ENCODE measurements around the gene RPL36.
"Not testable (repeated sequence)": the region's sequence is repeated elsewhere in the genome, so short reads cannot be mapped to it uniquely, and the experiment has no call there.

Gene RPL36

DNA sequence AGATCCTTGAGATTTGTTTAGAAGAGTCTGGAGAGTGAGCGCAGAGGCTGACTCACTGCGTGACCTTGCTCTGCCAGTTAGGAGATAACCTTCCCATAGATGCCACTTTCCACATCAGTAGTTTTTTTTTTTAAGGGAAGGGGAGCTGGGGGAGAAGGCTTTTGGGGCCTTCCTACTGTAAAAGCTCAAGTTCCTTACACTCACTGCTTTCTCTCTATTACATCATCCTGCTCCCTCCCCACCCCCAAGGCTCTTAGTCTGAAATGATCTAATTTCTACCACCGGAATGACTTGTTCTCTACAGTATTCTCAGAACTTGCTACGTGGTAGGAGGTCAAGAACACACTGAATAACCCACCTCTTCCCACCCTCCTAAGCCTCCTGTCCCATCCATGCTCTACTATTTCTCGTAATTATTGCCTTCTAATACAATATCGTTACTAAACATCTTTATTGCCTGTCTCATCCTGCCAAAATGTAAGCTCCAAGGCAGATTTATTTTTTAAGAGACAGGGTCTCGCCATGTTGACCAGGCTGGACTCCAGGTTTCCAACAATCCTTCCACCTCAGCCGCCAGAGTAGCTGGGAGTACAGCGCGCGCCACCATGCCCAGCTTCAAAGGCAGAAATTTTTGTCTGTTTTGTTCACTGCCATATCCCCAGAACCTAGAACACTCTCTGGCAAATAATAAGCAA, 28.6 kb downstream of the RPL36 start:
- H3K4me2 ChIP-seq, result peak overlapping the region; percentile 89 to 99 (median 97)
- no peak for TF ChIP-seq Cebpa-rat (IDR thresholded peaks at IDR 0.05)
- H4K20me1 ChIP-seq, result peaks cover 26 to 58% (median 54%) of the 10 kb centered on the region in 11 experiments; a peak in 20 of 22 replicates
- H3K4me3 ChIP-seq, result peak overlapping the region; percentile 79 to 100 (median 94)
- H3K27me3 ChIP-seq, result no peaks in the 10 kb centered on the region
- H3K9ac ChIP-seq, result peak overlapping the region; percentile 92 to 99 (median 96)
- H3K4me1 ChIP-seq, result peaks cover 20 to 35% (median 28%) of the 10 kb centered on the region in 10 experiments
- peak overlapping the region; percentile 85 to 99 (median 95) for H3K27ac ChIP-seq
- H3K36me3 ChIP-seq, result peaks cover 14 to 45% (median 32%) of the 10 kb centered on the region in 11 experiments
- H3K9me3 ChIP-seq (replicated peaks in 1 of 11), result no peaks in the 10 kb centered on the region

DNA sequence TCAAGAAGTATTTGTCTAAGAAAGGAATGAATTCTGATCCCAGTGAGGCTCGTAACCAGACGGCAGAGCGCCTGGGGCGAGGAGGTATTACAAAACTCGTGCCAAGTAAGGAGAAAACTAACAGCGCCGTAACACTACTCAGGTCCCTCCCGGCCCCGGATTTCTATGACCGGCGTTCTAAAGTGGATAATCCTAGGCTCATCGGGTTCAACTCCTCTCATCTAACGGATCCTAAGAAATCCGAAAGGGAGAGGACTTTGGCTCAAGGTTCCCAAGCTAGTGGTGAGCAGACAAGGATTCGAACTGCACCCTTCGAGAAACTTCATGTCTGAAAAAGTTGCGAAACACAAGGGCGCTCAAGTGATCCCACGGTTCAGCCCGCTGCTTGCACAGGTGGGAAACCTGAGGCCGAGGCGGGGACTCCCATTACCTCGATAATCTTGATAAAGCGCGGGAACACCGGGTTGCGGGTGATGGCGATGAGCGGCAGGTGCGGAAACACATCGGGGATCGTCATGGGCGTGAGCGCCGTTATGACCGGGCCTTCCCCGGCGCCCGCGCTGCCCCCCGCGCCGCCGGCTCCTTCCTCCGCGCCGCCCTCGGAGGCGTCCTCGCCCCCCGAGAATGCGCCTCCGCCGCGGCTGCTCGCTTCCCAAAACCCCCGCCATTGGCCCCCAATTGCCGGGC, 29.3 kb downstream of the RPL36 start:
- Histone ChIP-seq H3K9me3 (replicated peaks in 1 of 11) (no peaks in the 10 kb centered on the region), H3K36me3 (peaks cover 8 to 38% (median 27%) of the 10 kb centered on the region in 11 experiments; a peak in 20 of 22 replicates), H3K4me2 (peak overlapping the region; percentile 89 to 99 (median 97)), H3K27ac (peak overlapping the region; percentile 85 to 99 (median 95)), H4K20me1 (peaks cover 19 to 51% (median 47%) of the 10 kb centered on the region in 11 experiments; a peak in 20 of 22 replicates), H3K9ac (peak overlapping the region; percentile 92 to 99 (median 96)), H3K4me1 (peaks cover 20 to 35% (median 28%) of the 10 kb centered on the region in 10 experiments), H3K27me3 (no peaks in the 10 kb centered on the region), H3K4me3 (peak overlapping the region; percentile 79 to 100 (median 94))
- peak in 5 of 11 experiments; percentile 23 to 76 (median 53); a peak in 7 of 22 replicates for TF ChIP-seq Cebpa-rat (IDR thresholded peaks at IDR 0.05)

DNA sequence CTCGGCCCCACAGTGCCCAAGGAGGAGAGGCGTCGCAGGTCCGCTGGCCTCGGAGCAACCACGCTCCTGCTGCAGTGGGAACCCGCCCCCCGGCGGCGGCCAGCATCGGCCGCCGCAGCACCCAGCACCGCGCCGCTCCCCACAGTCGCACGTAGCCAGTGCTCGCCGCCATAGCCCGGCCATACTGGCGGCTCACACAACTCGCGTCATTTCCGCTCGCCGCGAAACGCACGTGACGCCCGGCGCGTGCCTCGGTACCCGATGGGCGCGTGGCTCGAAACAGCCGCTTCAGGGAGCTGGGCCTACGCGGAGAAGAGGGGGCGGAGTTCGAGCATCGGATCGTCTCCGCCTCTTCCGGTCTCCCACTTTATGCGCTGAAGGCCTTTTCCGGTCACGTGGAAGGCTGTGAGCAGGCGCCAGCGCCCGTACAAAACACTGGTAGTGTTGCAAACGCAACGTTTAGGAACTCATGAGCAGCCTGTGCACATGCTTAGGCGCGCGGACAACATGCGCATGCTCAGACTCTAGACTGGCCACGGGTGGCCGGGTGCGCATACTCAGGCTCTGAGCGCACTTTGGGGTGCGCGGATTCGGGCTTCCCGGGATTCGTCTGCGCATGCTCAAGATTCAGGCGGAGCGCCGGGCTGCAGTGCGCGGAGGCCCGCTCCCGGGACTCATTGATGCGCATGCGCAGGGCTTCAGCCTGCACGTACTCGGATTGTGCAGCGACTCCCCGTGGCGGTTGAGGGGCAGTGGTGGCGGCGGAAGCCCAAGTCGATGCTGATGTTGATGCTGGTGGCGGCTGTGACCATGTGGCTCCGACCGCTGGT, 30.1 kb downstream of the RPL36 start, which contains the start of the genes CATSPERD and LONP1:
CATSPERD (plus strand) TSS at position 677 of the 830 bp plus-strand sequence; CDS start at position 778, 101 bp downstream.
LONP1 (minus strand) TSS at position 186 of the 830 bp plus-strand sequence; CDS start at position 172, 14 bp downstream.
- Histone ChIP-seq H3K9me3 (replicated peaks in 1 of 11) (no peaks in the 10 kb centered on the region), H4K20me1 (peaks cover 13 to 43% (median 40%) of the 10 kb centered on the region in 11 experiments; a peak in 20 of 22 replicates), H3K4me2 (peak within 1 kb of the TSS; percentile 89 to 99 (median 97)), H3K27ac (peak within 1 kb of the TSS; percentile 85 to 99 (median 95)), H3K27me3 (no peaks in the 10 kb centered on the region), H3K4me3 (peak within 1 kb of the TSS; percentile 79 to 100 (median 94)), H3K4me1 (peaks cover 20 to 35% (median 28%) of the 10 kb centered on the region in 10 experiments), H3K9ac (peak within 1 kb of the TSS; percentile 92 to 99 (median 96)), H3K36me3 (peaks cover 3 to 30% (median 19%) of the 10 kb centered on the region in 11 experiments; a peak in 20 of 22 replicates)
- no peak for TF ChIP-seq Cebpa-rat (IDR thresholded peaks at IDR 0.05)

DNA sequence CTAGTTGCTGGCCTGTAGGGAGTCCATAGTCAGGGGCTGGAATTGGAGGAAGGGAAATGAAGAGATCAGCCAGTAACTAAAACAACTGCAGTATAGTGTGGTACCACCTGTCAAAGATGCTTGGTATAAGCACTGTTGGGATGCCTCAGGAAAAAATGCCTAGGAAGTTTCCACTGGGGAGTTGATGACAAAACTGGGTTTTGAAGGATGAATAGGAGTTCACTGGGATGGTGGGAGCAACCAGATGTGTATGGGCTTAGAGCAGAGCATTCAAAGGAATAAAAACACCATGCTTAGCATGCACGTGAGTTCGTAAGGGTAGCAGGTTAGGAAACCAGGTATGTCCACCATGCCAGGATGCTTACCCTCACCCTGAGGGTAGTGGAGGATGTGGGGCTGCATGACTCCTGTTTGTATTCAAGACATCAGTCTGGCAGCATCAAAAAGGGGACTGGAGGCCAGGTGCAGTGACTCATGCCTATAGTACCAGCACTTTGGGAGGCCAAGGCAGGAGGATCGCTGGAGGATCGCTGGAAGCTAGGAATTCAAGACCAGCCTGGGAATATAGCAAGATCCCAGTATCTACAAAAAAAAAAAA, 37.5 kb downstream of the RPL36 start:
- Histone ChIP-seq H3K9ac (no peak overlapping the region), H3K4me1 (no peaks in the 10 kb centered on the region), H3K4me2 (no peak overlapping the region), H3K27ac (no peak overlapping the region), H3K9me3 (replicated peaks in 1 of 11) (peaks cover 0 to 9% (median 7%) of the 10 kb centered on the region in 11 experiments; a peak in 12 of 22 replicates), H3K36me3 (no peaks in the 10 kb centered on the region), H3K4me3 (no peak overlapping the region), H3K27me3 (no peaks in the 10 kb centered on the region), H4K20me1 (no peaks in the 10 kb centered on the region)
- TF ChIP-seq Cebpa-rat (IDR thresholded peaks at IDR 0.05), result no peak

DNA sequence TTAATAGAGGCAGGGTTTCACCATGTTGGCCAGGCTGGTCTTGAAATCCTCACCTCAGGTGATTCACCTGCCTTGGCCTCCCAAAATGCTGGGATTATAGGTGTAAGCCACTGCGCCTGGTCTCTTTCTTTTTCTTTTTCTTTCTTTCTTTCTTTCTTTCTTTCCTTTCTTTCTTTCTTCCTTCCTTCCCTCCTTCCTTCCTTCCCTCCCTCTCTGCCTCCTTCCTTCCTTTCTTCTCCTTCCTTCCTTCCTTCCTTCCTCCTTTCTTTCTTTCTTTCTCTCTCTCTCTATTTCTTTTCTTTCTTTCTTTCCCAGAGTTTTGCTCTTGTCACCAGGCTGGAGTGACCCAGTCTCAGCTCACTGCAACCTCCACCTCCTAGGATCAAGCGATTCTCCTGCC, 43.1 kb downstream of the RPL36 start:
- H3K4me2 ChIP-seq, result 0 out of 22 replicates have a peak overlapping the region, but pooled peaks of 1 of the 11 experiments have one; percentile 5
- H3K36me3 ChIP-seq; H3K27me3 ChIP-seq; H3K9me3 ChIP-seq (replicated peaks in 1 of 11); H3K27ac ChIP-seq; H3K4me3 ChIP-seq; H4K20me1 ChIP-seq; H3K4me1 ChIP-seq; H3K9ac ChIP-seq: not testable (repeated sequence)

DNA sequence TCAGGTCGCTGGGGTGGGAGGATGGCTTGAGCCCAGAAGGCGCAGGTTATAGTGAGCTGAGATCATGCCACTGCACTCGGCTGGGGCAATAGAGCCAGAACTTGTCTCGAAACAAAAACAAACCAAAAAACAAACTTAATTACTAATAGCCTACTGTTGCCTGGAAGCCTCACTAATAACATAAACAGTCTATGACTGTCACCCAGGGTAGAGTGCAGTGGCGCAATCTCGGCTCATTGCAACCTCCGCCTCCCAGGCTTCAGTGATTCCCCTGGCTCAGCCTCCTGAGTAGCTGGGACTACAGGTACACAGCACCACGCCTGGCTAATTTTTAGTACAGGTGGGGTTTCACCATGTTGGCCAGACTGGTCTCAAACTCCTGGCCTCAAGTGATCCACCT, 48.3 kb downstream of the RPL36 start:
- H3K4me3 ChIP-seq, result no peak overlapping the region

More for the DNA sequence above, 48.3 kb downstream of the RPL36 start:
- Histone ChIP-seq H3K36me3 (no peaks in the 10 kb centered on the region), H3K4me1 (peaks cover 0 to 1% (median 0%) of the 10 kb centered on the region in 10 experiments; a peak in 2 of 20 replicates), H3K4me2 (no peak overlapping the region), H3K27me3 (no peaks in the 10 kb centered on the region), H3K27ac (no peak overlapping the region), H4K20me1 (no peaks in the 10 kb centered on the region), H3K9ac (no peak overlapping the region), H3K9me3 (replicated peaks in 1 of 11) (no peaks in the 10 kb centered on the region)
- TF ChIP-seq Cebpa-rat (IDR thresholded peaks at IDR 0.05), result no peak
